ENCODE measurements around the gene IKBKG.

DNA sequence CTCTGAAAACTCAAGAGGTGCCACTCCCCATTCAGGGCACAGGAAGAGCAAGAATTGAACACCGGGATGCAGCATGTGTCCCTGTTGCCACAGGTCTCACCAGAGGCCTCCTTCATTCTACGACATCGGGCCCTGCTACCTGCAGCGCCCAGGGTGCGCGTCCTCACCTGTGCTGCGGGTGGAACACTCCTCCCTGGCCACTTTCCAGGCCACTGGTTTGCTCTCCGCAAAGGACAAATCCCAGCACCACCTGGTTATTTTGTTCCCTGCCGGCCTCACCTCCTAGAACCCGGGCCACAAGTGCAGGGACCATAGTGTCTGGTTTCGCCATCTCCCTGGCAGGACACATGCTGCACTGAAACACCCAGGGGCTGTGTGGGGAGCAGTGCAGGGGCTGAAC lies 17.1 kb upstream of the IKBKG start:
- TF ChIP-seq YY1 (IDR thresholded peaks at IDR 0.05; ENCODE audit: insufficient read depth, insufficient read length) (no peak), SUZ12 (IDR thresholded peaks at IDR 0.05; ENCODE audit: extremely low read depth, insufficient read depth, insufficient read length) (no peak), ZNF274 (IDR thresholded peaks at IDR 0.05; ENCODE audit: low read depth, low read length) (no peak)
